Glomerular endothelial cell (primary cell): ENCODE data around the gene TMEM247. TPM values are rescaled to one million over a fixed set of nuclear protein-coding genes. Genes with fewer than 3 reads are reported as not detected.
"Not testable (repeated sequence)": the region's sequence is repeated elsewhere in the genome, so short reads cannot be mapped to it uniquely, and the experiment has no call there.

Experiments
- DNase-seq: peaks from one replicate; pipeline ENCODE4 v3.0.0-alpha.2; 2011; ENCODE audit warnings: low read depth, low spot score; ENCODE audit errors: extremely low read depth
- total RNA-seq: library from RNA; depleted of rRNA; stranded (reverse); fragments of >200 nt; gene quantifications from 2 replicates; pipeline ENCODE4 v1.2.3, GENCODE V29; 2015

Gene TMEM247
- total RNA-seq, 1 donor from 2014 or later: not detected

GRCh38 chr2:46509804-46510203, 30.4 kb downstream of the TMEM247 start:
- no peak for DNase-seq

GRCh38 chr2:46510598-46511177, 31.3 kb downstream of the TMEM247 start:
- no peak for DNase-seq

GRCh38 chr2:46512185-46512584, 32.8 kb downstream of the TMEM247 start:
- DNase-seq: no peak

- no peak for DNase-seq
Measured at GRCh38 chr2:46514738-46515137, 35.4 kb downstream of the TMEM247 start.

- no peak for DNase-seq
Measured at GRCh38 chr2:46517485-46517884, 38.1 kb downstream of the TMEM247 start.

GRCh38 chr2:46518861-46519260, 39.5 kb downstream of the TMEM247 start:
- DNase-seq: no peak

- DNase-seq: no peak
Measured at GRCh38 chr2:46519265-46519664, 39.9 kb downstream of the TMEM247 start.

- no peak for DNase-seq
Measured at GRCh38 chr2:46520130-46520711, 40.9 kb downstream of the TMEM247 start.

GRCh38 chr2:46521215-46521683, 41.9 kb downstream of the TMEM247 start:
- DNase-seq: no peak

- DNase-seq: not testable (repeated sequence)
Measured at GRCh38 chr2:46522385-46522784, 43.0 kb downstream of the TMEM247 start.

- DNase-seq: no peak
Measured at GRCh38 chr2:46525522-46526155, 46.3 kb downstream of the TMEM247 start.

- no peak for DNase-seq
Measured at GRCh38 chr2:46528880-46529279, 49.5 kb downstream of the TMEM247 start.

- no peak for DNase-seq
Measured at GRCh38 chr2:46530639-46531038, 51.3 kb downstream of the TMEM247 start.

GRCh38 chr2:46531863-46532262, 52.5 kb downstream of the TMEM247 start:
- no peak for DNase-seq

Other genes starting within 250 kb of the TMEM247 start
- 239 and 676 TPM in 2 replicates for gene EPAS1, start 182.2 kb upstream of the TMEM247 start, total RNA-seq
- 41.3 and 50.2 TPM in 2 replicates for gene RHOQ, start 62.9 kb downstream of the TMEM247 start, total RNA-seq
- gene ATP6V1E2, start 63.0 kb downstream of the TMEM247 start, total RNA-seq: 2.6 and 10.3 TPM in 2 replicates
- 11.5 and 15.6 TPM in 2 replicates for gene PIGF, start 137.5 kb downstream of the TMEM247 start, total RNA-seq
- 6.8 and 13.2 TPM in 2 replicates for gene CRIPT, start 137.7 kb downstream of the TMEM247 start, total RNA-seq
- gene SOCS5, start 219.7 kb downstream of the TMEM247 start, total RNA-seq: 14.1 and 16.8 TPM in 2 replicates